ENCODE data around the gene DMRT1. TPM values are rescaled to one million over a fixed set of nuclear protein-coding genes. Genes with fewer than 3 reads are reported as not detected.
A peak's percentile ranks its signal among the peaks of the same experiment; 100 is the strongest.

DMRT1 gene
- total RNA-seq, 2 donors from 2014 or later = not detected

DNA sequence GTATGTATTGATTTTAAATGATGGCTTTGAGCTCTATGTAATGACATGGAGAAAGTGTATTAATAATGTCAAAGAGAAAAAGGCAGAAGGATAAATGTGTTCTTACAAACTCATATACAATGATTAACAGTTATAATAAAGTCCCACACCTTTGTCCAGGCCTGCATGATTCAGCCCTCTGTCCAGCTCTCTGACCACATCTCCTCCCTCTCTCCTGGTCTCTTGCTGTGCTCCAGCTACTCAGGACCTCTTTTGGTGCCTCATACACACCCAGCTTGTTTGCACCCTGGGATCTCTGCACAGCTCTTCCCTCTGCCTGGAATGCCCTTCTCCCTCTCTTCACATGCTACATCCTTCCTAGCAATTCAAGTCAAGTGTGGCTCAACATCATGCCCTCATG is 37.5 kb upstream of the DMRT1 start:
- DNase-seq = no peak
- Histone ChIP-seq H3K9ac (ENCODE audit: extremely low read depth, low read length, poor library complexity, severe bottlenecking) (no peak overlapping the region), H3K27ac (ENCODE audit: low read depth, low read length) (no peak overlapping the region), H3K4me3 (ENCODE audit: low read length) (no peak overlapping the region), H3K9me3 (ENCODE audit: control insufficient read depth, low read length) (no peaks in the 10 kb centered on the region), H3K4me1 (ENCODE audit: control insufficient read depth, insufficient read depth, low read length) (no peaks in the 10 kb centered on the region), H3K27me3 (ENCODE audit: control insufficient read depth, insufficient read depth, low read length, poor library complexity, severe bottlenecking) (no peaks in the 10 kb centered on the region), H3K36me3 (ENCODE audit: control insufficient read depth, insufficient read depth, low read length) (no peaks in the 10 kb centered on the region)
- Mint-ChIP-seq H3K27me3 (ENCODE audit: insufficient read depth) (peaks cover 4% of the 10 kb centered on the region), H3K36me3 (ENCODE audit: low read depth) (no peaks in the 10 kb centered on the region), H3K9me3 (no peaks in the 10 kb centered on the region), H3K4me1 (no peaks in the 10 kb centered on the region), H3K27ac (no peak overlapping the region), H3K4me3 (no peak overlapping the region)
- no peak for TF ChIP-seq CTCF (conservative IDR thresholded peaks at IDR 0.05)

GRCh38 chr9:805151-805550 is 36.3 kb upstream of the DMRT1 start:
- Histone ChIP-seq H3K9me3 (ENCODE audit: control insufficient read depth, low read length) (no peaks in the 10 kb centered on the region), H3K9ac (ENCODE audit: extremely low read depth, low read length, poor library complexity, severe bottlenecking) (no peak overlapping the region), H3K4me3 (ENCODE audit: low read length) (no peak overlapping the region), H3K27ac (ENCODE audit: low read depth, low read length) (no peak overlapping the region), H3K27me3 (ENCODE audit: control insufficient read depth, insufficient read depth, low read length, poor library complexity, severe bottlenecking) (no peaks in the 10 kb centered on the region), H3K4me1 (ENCODE audit: control insufficient read depth, insufficient read depth, low read length) (no peaks in the 10 kb centered on the region), H3K36me3 (ENCODE audit: control insufficient read depth, insufficient read depth, low read length) (no peaks in the 10 kb centered on the region)
- Mint-ChIP-seq H3K27me3 (ENCODE audit: insufficient read depth) (peaks cover 4% of the 10 kb centered on the region), H3K4me1 (no peaks in the 10 kb centered on the region), H3K27ac (no peak overlapping the region), H3K9me3 (no peaks in the 10 kb centered on the region), H3K4me3 (no peak overlapping the region), H3K36me3 (ENCODE audit: low read depth) (no peaks in the 10 kb centered on the region)
- WGBS, 2 experiments (ENCODE audit: insufficient coverage in 1 of 2, insufficient read length in 1 of 2) = 85% methylated on average over 3 of the region's 3 CpGs; no CpG with 5 or more reads in 1 of the 2 experiments
- no peak for TF ChIP-seq CTCF (conservative IDR thresholded peaks at IDR 0.05)
- no peak for DNase-seq

DNA sequence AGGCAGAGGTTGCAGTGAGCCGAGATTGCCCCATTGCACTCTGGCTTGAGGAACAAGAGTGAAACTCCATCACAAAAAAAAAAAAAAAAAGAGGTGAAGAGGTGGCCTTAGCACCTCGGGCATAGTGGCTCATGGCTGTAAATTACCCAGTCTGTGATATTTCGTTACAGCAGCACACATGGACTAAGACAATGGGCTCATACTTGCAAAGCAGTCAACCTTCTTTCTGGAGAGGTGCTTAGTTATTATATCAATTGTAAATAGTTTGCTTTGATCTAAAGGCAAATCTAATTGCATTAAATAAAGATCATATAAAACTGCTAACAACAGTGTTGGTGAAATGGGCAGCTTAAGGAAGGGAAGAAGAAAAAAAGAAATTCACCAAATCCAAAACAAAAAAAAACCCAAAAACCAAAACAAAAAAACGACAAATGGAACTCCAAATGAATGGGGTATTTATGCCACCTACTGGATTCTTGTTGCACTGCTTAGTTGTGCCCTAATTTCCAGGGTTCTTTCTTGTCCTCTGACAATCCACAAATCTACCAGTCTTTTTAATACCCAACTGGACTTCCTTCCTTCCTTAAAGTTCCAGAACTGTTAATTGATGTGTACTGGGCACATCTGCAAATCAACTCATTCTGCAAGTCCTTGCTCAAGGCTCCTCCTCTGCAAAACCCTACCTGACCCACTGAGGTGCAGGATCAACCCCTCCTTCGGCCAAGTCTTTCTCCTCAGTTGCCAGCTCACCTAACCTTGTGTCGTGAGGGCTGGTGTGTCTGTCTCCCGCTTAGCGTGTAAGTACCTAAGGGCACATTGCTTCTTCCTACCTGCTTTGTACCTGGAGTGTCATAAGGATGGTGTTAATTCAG is 35.0 kb upstream of the DMRT1 start:
- DNase-seq = no peak

More for the DNA sequence above, 35.0 kb upstream of the DMRT1 start:
- no peak overlapping the region for H3K4me3 ChIP-seq (ENCODE audit: low read length)
- no peak overlapping the region for H3K9ac ChIP-seq (ENCODE audit: extremely low read depth, low read length, poor library complexity, severe bottlenecking)
- H3K36me3 ChIP-seq (ENCODE audit: control insufficient read depth, insufficient read depth, low read length) = no peaks in the 10 kb centered on the region
- no peaks in the 10 kb centered on the region for H3K4me1 ChIP-seq (ENCODE audit: control insufficient read depth, insufficient read depth, low read length)
- Mint-ChIP-seq H3K36me3 (ENCODE audit: low read depth) (no peaks in the 10 kb centered on the region), H3K4me3 (no peak overlapping the region), H3K27ac (no peak overlapping the region), H3K27me3 (ENCODE audit: insufficient read depth) (peaks cover 4% of the 10 kb centered on the region), H3K4me1 (no peaks in the 10 kb centered on the region), H3K9me3 (no peaks in the 10 kb centered on the region)
- TF ChIP-seq CTCF (conservative IDR thresholded peaks at IDR 0.05) = peak; percentile 85
- no peak overlapping the region for H3K27ac ChIP-seq (ENCODE audit: low read depth, low read length)
- no peaks in the 10 kb centered on the region for H3K9me3 ChIP-seq (ENCODE audit: control insufficient read depth, low read length)
- 0 to 75% methylated on average over 1 to 8 of the region's 8 CpGs for WGBS, 2 experiments (ENCODE audit: insufficient coverage in 1 of 2, insufficient read length in 1 of 2)
- no peaks in the 10 kb centered on the region for H3K27me3 ChIP-seq (ENCODE audit: control insufficient read depth, insufficient read depth, low read length, poor library complexity, severe bottlenecking)

Data from endodermal cell (in vitro differentiated cells).